ENCODE results near the gene LDB2.
"Not testable (repeated sequence)": the region's sequence is repeated elsewhere in the genome, so short reads cannot be mapped to it uniquely, and the experiment has no call there.

LDB2 gene

DNA sequence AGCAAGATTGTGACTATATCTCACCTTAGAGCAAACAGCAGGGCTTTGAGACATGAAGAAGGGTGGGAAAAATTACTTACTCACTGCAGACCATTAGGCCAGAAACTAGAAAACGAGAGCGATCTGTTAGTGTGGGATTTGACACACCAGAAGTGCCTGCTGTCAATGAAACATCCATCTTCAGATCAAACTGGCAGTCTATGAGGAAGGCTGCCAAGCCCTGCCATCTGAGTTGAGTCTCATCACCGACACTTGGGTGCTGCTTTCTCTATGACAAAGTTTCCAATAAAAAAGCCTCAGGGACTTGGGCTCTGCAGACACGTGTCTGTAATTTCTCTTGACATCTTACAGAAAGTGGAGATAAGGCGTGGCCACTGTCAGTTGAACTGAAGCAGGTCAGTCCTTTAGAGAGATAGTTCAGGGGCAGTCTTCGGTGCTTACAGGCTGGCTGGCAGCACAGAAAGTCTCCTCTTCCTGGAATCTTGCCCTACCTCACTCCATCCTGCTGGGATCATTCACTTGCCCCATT is 40.1 kb upstream of the LDB2 start:
- no peaks in the 10 kb centered on the region for H3F3A ChIP-seq (ENCODE audit: control insufficient read depth, insufficient read depth)
- no peak overlapping the region for H3K27ac ChIP-seq (ENCODE audit: low read depth, low read length)
- no peak overlapping the region for H3K4me3 ChIP-seq (ENCODE audit: low read length)
- no peaks in the 10 kb centered on the region for H3K27me3 ChIP-seq (ENCODE audit: control insufficient read depth, low read length)
- H3K4me1 ChIP-seq (ENCODE audit: control insufficient read depth, low read length) = no peaks in the 10 kb centered on the region
- no peaks in the 10 kb centered on the region for H3K79me2 ChIP-seq (ENCODE audit: control insufficient read depth, low read length)
- no peaks in the 10 kb centered on the region for H3K9me2 ChIP-seq (replicated peaks; ENCODE audit: control insufficient read depth, low read length)
- peaks cover 3% of the 10 kb centered on the region; the same call in 1 of the 2 replicates for H3K9me3 ChIP-seq (ENCODE audit: control insufficient read depth, insufficient read depth, low read length)
- no peaks in the 10 kb centered on the region for H4K20me1 ChIP-seq (ENCODE audit: control insufficient read depth, insufficient read depth, low read depth, low read length)
- no peak overlapping the region for H3K4me2 ChIP-seq (ENCODE audit: low read length)
- TF ChIP-seq, protein P1, sequence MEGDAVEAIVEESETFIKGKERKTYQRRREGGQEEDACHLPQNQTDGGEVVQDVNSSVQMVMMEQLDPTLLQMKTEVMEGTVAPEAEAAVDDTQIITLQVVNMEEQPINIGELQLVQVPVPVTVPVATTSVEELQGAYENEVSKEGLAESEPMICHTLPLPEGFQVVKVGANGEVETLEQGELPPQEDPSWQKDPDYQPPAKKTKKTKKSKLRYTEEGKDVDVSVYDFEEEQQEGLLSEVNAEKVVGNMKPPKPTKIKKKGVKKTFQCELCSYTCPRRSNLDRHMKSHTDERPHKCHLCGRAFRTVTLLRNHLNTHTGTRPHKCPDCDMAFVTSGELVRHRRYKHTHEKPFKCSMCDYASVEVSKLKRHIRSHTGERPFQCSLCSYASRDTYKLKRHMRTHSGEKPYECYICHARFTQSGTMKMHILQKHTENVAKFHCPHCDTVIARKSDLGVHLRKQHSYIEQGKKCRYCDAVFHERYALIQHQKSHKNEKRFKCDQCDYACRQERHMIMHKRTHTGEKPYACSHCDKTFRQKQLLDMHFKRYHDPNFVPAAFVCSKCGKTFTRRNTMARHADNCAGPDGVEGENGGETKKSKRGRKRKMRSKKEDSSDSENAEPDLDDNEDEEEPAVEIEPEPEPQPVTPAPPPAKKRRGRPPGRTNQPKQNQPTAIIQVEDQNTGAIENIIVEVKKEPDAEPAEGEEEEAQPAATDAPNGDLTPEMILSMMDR (IDR thresholded peaks at IDR 0.05; ENCODE audit: low read depth, low read length, poor library complexity, severe bottlenecking) = no peak
- TF ChIP-seq EZH2phosphoT487 (IDR thresholded peaks at IDR 0.05; ENCODE audit: borderline replicate concordance, low read length) = no peak
- no peaks in the 10 kb centered on the region for H3K36me3 ChIP-seq (ENCODE audit: control insufficient read depth, low read length)

DNA sequence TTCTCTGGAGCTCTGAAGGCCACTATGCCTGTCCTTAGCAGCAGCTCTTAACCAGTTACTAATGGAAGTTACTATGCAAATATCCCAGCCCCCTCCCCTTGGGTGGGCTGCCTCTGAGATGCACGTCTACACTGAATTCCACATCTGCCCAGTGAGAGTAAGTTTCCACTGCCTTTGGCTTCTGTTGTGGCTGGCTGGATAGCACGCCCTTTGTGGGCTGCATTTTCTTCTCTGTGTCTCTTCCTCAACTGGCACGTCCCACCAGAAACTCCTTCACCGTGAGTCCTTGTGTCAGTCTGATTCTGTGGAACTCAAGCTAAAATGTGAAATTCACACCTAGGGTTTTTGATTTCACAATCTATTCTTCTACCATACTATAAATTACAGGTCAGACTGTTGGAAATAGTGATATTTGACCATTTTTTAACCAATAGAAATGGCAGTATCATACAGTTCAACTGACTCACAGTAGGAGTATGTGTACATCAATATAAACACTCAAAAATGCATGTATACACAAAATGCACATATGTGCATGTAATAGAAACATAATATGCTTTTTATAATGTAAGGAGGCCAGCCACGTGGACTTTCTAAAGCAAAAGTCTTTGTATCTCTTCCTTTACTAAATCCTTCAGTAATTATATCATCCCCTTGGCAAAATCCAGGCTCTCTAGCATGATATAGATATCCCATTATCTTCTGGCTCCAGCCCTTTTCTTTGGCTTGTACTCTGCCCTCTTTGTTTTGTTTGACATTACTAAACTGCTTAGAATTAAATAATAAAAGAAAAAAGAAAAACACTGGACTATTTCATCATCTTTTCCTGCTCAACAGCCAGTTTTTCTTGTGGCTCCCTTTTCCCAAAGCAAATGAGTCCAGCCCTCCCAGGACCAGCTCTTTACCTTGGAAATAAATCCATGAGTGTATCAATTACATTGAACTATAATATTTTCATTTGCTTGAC is 33.2 kb upstream of the LDB2 start:
- TF ChIP-seq, protein P1 (IDR thresholded peaks at IDR 0.05; ENCODE audit: low read depth, low read length, poor library complexity, severe bottlenecking) = no peak
- TF ChIP-seq EZH2phosphoT487 (IDR thresholded peaks at IDR 0.05; ENCODE audit: borderline replicate concordance, low read length) = no peak
- Histone ChIP-seq H3K4me3 (ENCODE audit: low read length) (no peak overlapping the region), H3K9me2 (replicated peaks; ENCODE audit: control insufficient read depth, low read length) (no peaks in the 10 kb centered on the region), H3K79me2 (ENCODE audit: control insufficient read depth, low read length) (no peaks in the 10 kb centered on the region), H3K27me3 (ENCODE audit: control insufficient read depth, low read length) (no peaks in the 10 kb centered on the region), H4K20me1 (ENCODE audit: control insufficient read depth, insufficient read depth, low read depth, low read length) (no peaks in the 10 kb centered on the region), H3K27ac (ENCODE audit: low read depth, low read length) (no peak overlapping the region), H3K4me1 (ENCODE audit: control insufficient read depth, low read length) (no peaks in the 10 kb centered on the region), H3K36me3 (ENCODE audit: control insufficient read depth, low read length) (no peaks in the 10 kb centered on the region), H3K9me3 (ENCODE audit: control insufficient read depth, insufficient read depth, low read length) (no peaks in the 10 kb centered on the region), H3K4me2 (ENCODE audit: low read length) (no peak overlapping the region), H3F3A (ENCODE audit: control insufficient read depth, insufficient read depth) (no peaks in the 10 kb centered on the region)

DNA sequence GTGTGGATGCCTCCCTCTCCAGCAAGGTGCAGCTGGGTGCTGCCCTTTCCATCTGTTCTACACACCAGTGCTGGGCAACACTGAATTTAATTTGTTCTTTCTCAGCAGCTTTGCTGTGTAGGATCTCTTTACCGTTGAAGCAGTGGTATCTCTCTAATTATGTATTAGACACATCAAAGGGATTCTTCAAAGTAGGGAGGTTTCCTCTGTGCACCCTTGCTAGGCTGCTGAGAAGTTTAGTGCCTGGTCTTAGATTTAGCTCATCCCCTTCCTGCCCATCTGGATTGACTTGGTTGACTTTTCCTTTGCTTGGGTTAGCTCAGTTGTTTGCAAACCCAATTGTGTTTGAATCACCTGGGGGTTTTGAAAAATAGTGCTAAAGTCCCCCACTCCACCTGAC is 27.8 kb upstream of the LDB2 start:
- no peaks in the 10 kb centered on the region for H3K9me3 ChIP-seq (ENCODE audit: control insufficient read depth, insufficient read depth, low read length)
- H3K9me2 ChIP-seq (replicated peaks; ENCODE audit: control insufficient read depth, low read length) = no peaks in the 10 kb centered on the region
- H3K4me2 ChIP-seq (ENCODE audit: low read length) = no peak overlapping the region
- H3K36me3 ChIP-seq (ENCODE audit: control insufficient read depth, low read length) = no peaks in the 10 kb centered on the region
- H3K27ac ChIP-seq (ENCODE audit: low read depth, low read length) = no peak overlapping the region
- no peaks in the 10 kb centered on the region for H4K20me1 ChIP-seq (ENCODE audit: control insufficient read depth, insufficient read depth, low read depth, low read length)
- no peaks in the 10 kb centered on the region for H3K4me1 ChIP-seq (ENCODE audit: control insufficient read depth, low read length)
- no peaks in the 10 kb centered on the region for H3F3A ChIP-seq (ENCODE audit: control insufficient read depth, insufficient read depth)
- no peak overlapping the region for H3K4me3 ChIP-seq (ENCODE audit: low read length)
- H3K27me3 ChIP-seq (ENCODE audit: control insufficient read depth, low read length) = no peaks in the 10 kb centered on the region
- TF ChIP-seq, protein P1 (IDR thresholded peaks at IDR 0.05; ENCODE audit: low read depth, low read length, poor library complexity, severe bottlenecking) = no peak
- no peak for TF ChIP-seq EZH2phosphoT487 (IDR thresholded peaks at IDR 0.05; ENCODE audit: borderline replicate concordance, low read length)
- H3K79me2 ChIP-seq (ENCODE audit: control insufficient read depth, low read length) = no peaks in the 10 kb centered on the region

DNA sequence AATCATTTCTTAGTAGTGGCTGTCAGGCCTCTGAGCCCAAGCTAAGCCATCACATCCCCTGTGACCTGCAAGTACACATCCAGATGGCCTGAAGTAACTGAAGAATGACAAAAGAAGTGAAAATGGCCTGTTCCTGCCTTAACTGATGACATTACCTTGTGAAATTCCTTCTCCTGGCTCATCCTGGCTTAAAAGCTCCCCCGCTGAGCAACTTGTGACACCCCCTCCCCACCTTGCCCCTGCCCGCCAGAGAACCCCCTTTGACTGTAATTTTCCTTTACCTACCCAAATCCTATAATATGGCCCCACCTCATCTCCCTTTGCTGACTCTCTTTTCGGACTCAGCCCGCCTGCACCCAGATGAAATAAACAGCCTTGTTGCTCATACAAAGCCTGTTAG is 20.3 kb upstream of the LDB2 start:
- not testable (repeated sequence) for H4K20me1 ChIP-seq (ENCODE audit: control insufficient read depth, insufficient read depth, low read depth, low read length); H3F3A ChIP-seq (ENCODE audit: control insufficient read depth, insufficient read depth); H3K4me3 ChIP-seq (ENCODE audit: low read length); H3K4me2 ChIP-seq (ENCODE audit: low read length); H3K9me3 ChIP-seq (ENCODE audit: control insufficient read depth, insufficient read depth, low read length); H3K27me3 ChIP-seq (ENCODE audit: control insufficient read depth, low read length); H3K4me1 ChIP-seq (ENCODE audit: control insufficient read depth, low read length); H3K27ac ChIP-seq (ENCODE audit: low read depth, low read length); H3K36me3 ChIP-seq (ENCODE audit: control insufficient read depth, low read length); H3K79me2 ChIP-seq (ENCODE audit: control insufficient read depth, low read length); H3K9me2 ChIP-seq (replicated peaks; ENCODE audit: control insufficient read depth, low read length)
